Prostate gland (tissue), 1 donor: Measurements from ENCODE around the gene AFDN.

Experiments used
- POLR2A ChIP-seq: fragments of 450-650 bp; IDR thresholded peaks from one replicate; pipeline ENCODE4 v1.6.1; 2016; ENCODE audit warnings: antibody characterized with exemption, mild to moderate bottlenecking
- POLR2AphosphoS5 ChIP-seq: sonication (generic); formaldehyde crosslinking; IDR thresholded peaks from one replicate; pipeline ENCODE4 v1.6.1; 2017; ENCODE audit warnings: antibody characterized with exemption

DNA sequence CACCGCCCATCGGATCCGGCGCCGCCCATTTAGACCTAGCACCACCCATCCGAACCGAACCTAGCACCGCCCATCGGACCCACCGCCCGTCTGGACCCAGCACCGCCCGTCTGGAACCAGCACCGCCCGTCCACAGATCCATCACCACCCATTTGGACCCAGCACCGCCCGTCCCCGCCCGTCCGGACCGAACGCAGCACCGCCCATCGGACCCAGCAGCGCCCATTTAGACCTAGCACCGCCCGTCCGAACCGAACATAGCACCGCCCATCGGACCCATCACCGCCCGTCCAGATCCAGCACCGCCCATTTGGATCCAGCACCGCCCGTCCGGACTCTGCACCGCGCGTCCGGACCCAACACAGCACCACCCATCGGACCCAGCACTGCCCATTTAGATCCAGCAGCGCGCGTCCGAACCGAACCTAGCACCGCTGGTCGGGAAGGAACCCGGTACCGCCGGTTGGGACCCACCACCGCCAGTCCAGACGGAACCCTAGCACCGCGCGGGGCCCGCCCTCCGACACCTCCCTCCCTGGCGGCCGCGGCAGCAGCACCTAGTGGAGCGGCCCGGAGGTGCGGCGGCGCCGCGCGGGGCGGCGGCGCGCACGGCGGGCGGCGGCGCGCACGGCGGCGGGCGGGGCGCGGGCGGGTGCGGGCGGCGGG lies 348 bp upstream of the AFDN start:
- peak; percentile 40 for TF ChIP-seq POLR2A
- TF ChIP-seq POLR2AphosphoS5: no peak
